ENCODE measurements around the gene ATR. TPM values are rescaled to one million over a fixed set of nuclear protein-coding genes. Genes with fewer than 3 reads are reported as not detected.

The ATR gene
- total RNA-seq, 1 experiment from 2014 or later = 15.8 TPM

DNA sequence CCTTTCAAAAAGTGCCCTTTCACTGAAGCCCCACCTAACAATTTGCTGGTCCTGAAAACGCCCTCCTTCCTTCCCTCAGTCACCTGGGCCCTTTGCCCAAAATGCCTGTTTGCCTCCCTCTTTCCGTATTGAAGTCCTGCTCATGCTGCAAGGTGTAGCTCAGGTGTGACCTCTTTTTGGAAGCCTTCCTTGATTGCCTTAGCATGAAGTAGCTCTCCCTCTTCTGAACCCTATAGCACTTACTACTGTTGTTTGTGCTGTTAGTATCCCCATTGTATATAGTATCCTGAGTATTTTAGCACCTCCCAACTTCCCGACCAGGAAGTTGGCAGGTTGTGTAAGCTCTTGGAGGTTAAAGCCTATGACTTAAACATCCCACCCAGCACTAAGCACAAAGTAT is 19.4 kb upstream of the ATR start:
- no peak overlapping the region for H2BK12ac ChIP-seq (ENCODE audit: insufficient read length, low read depth, low read length)

More for the DNA sequence above, 19.4 kb upstream of the ATR start:
- no peaks in the 10 kb centered on the region for H3K9me3 ChIP-seq (ENCODE audit: control insufficient read depth, low read depth, low read length)
- no peak overlapping the region for H3K23ac ChIP-seq (ENCODE audit: insufficient read length, low read depth, low read length)
- no peak overlapping the region for H3K9ac ChIP-seq (ENCODE audit: extremely low read depth, insufficient read length, low read length)
- no peak overlapping the region for H3K14ac ChIP-seq (ENCODE audit: insufficient read depth, low read length)
- H3K27me3 ChIP-seq (ENCODE audit: insufficient read depth, low read length) = no peaks in the 10 kb centered on the region
- Mint-ChIP-seq H3K27me3 (ENCODE audit: low read depth) (peaks cover 5% of the 10 kb centered on the region), H3K4me1 (peaks cover 13 to 19% of the 10 kb centered on the region in 2 experiments), H3K4me3 (peak overlapping the region; percentile 16 to 99; a peak in 4 of 5 replicates), H3K36me3 (ENCODE audit: insufficient read depth in 1 of 3, low read depth in 3 of 3) (peaks cover 10 to 17% (median 13%) of the 10 kb centered on the region in 3 experiments; a peak in 6 of 7 replicates), H3K27ac (no peak overlapping the region), H3K9me3 (no peaks in the 10 kb centered on the region)
- no peaks in the 10 kb centered on the region for H3K79me2 ChIP-seq (ENCODE audit: insufficient read depth, low read length)
- peaks cover 7% of the 10 kb centered on the region for H3K23me2 ChIP-seq (ENCODE audit: insufficient read length, low read depth, low read length, poor library complexity, severe bottlenecking)
- no peak overlapping the region for H2AFZ ChIP-seq (ENCODE audit: low read length)
- TF ChIP-seq CTCF (conservative IDR thresholded peaks at IDR 0.05) = no peak
- H4K91ac ChIP-seq (ENCODE audit: insufficient read length, low read depth, low read length) = no peak overlapping the region
- no peaks in the 10 kb centered on the region for H3K4me1 ChIP-seq (ENCODE audit: insufficient read depth, low read length)
- H3K4me2 ChIP-seq (ENCODE audit: insufficient read depth, insufficient read length, low read length) = peak overlapping the region; percentile 4
- H3K56ac ChIP-seq (ENCODE audit: insufficient read length, low read depth, low read length) = no peak overlapping the region
- H3T11ph ChIP-seq (ENCODE audit: low read length) = no peak overlapping the region
- H3K27ac ChIP-seq (ENCODE audit: insufficient read length, low read depth, low read length) = no peak overlapping the region
- H3K79me1 ChIP-seq (ENCODE audit: insufficient read depth, low read depth, low read length, poor library complexity, severe bottlenecking) = no peaks in the 10 kb centered on the region
- no peak overlapping the region for H3K4ac ChIP-seq (ENCODE audit: low read depth, low read length)
- H4K8ac ChIP-seq (replicated peaks; ENCODE audit: insufficient read length, low read depth, low read length) = no peak overlapping the region
- no peak overlapping the region for H2BK15ac ChIP-seq (ENCODE audit: low read depth, low read length)
- no peaks in the 10 kb centered on the region for H4K20me1 ChIP-seq (ENCODE audit: control insufficient read depth, insufficient read depth, insufficient read length)
- no peak overlapping the region for H2BK20ac ChIP-seq (ENCODE audit: low read depth, low read length, poor library complexity, severe bottlenecking)
- H2BK5ac ChIP-seq (ENCODE audit: insufficient read length, low read length) = no peak overlapping the region
- H3K18ac ChIP-seq (ENCODE audit: insufficient read length, low read depth, low read length) = no peak overlapping the region
- WGBS (ENCODE audit: extremely low coverage, insufficient read length, low lambda C conversion rate) = no CpG with 5 or more reads among the region's 3 CpGs
- H4K5ac ChIP-seq (ENCODE audit: insufficient read length, low read depth, low read length) = no peak overlapping the region
- H2AK5ac ChIP-seq (ENCODE audit: insufficient read length, low read length) = no peak overlapping the region
- H2BK120ac ChIP-seq (ENCODE audit: low read depth, low read length, poor library complexity, severe bottlenecking) = no peak overlapping the region
- no peak for DNase-seq

All from H9 (cell line).